ENCODE data around the gene SEPTIN11. TPM values are rescaled to one million over a fixed set of nuclear protein-coding genes. Genes with fewer than 3 reads are reported as not detected.

The SEPTIN11 gene
- polyA plus RNA-seq, 1 donor (not counting 4 experiments of a cell fraction or from before 2014, with no cell fraction given) = 99.3 TPM

- Histone ChIP-seq H3K27ac (ENCODE audit: control insufficient read depth, insufficient read depth, low read length) (no peak overlapping the region), H4K20me1 (ENCODE audit: control insufficient read depth, extremely low read depth, insufficient read depth, low read length) (no peaks in the 10 kb centered on the region), H3K4me3 (ENCODE audit: control insufficient read depth in 2 of 3, extremely low read depth in 1 of 3, insufficient read depth in 2 of 3, low read depth in 1 of 3, low read length in 3 of 3) (no peak overlapping the region), H3K4me2 (ENCODE audit: control insufficient read depth, extremely low read depth, insufficient read depth, low read depth, low read length) (no peak overlapping the region), H3K27me3 (ENCODE audit: control insufficient read depth, extremely low read depth, insufficient read depth, low read length) (no peaks in the 10 kb centered on the region), H3K9me3 (ENCODE audit: control insufficient read depth, low read depth, low read length) (no peaks in the 10 kb centered on the region), H3K9me1 (ENCODE audit: control insufficient read depth, extremely low read depth, insufficient read depth, low read length) (no peaks in the 10 kb centered on the region), H3K4me1 (ENCODE audit: control insufficient read depth, extremely low read depth, insufficient read depth, low read length) (no peaks in the 10 kb centered on the region), H3K79me2 (ENCODE audit: control insufficient read depth, insufficient read depth, low read length) (peaks cover 49% of the 10 kb centered on the region), H3K36me3 (ENCODE audit: control insufficient read depth in 2 of 2, extremely low read depth in 1 of 2, insufficient read depth in 2 of 2, low read length in 2 of 2) (peaks cover 3 to 4% of the 10 kb centered on the region in 2 experiments), H3K9ac (ENCODE audit: control insufficient read depth, extremely low read depth, insufficient read depth, low read length) (no peak overlapping the region), H2AFZ (ENCODE audit: control insufficient read depth, low read length) (no peak overlapping the region)
- TF ChIP-seq CTCF (optimal IDR thresholded peaks at IDR 0.05 in 1 of 3, IDR thresholded peaks at IDR 0.05 in 1 of 3, conservative IDR thresholded peaks at IDR 0.05 in 1 of 3; ENCODE audit: extremely low read depth in 1 of 3, insufficient read depth in 2 of 3, low read length in 3 of 3) (no peak), EZH2 (IDR thresholded peaks at IDR 0.05; ENCODE audit: low read length) (no peak)
- dilution Hi-C loops (cut with MboI; ENCODE audit: extremely low pct_ligation_motif_present, low sequenced_read_pairs) = no loop called here
- FAIRE-seq (no peak), DNase-seq (ENCODE audit: low read depth, low spot score) (no peak)
Measured at GRCh38 chr4:76969495-76969894, 19.9 kb downstream of the SEPTIN11 start.

GRCh38 chr4:76969941-76970529, 20.5 kb downstream of the SEPTIN11 start:
- no peaks in the 10 kb centered on the region for H3K27me3 ChIP-seq (ENCODE audit: control insufficient read depth, extremely low read depth, insufficient read depth, low read length)
- no peak overlapping the region for H3K4me2 ChIP-seq (ENCODE audit: control insufficient read depth, extremely low read depth, insufficient read depth, low read depth, low read length)
- no peaks in the 10 kb centered on the region for H3K4me1 ChIP-seq (ENCODE audit: control insufficient read depth, extremely low read depth, insufficient read depth, low read length)
- H3K36me3 ChIP-seq (ENCODE audit: control insufficient read depth in 2 of 2, extremely low read depth in 1 of 2, insufficient read depth in 2 of 2, low read length in 2 of 2) = peaks cover 3 to 4% of the 10 kb centered on the region in 2 experiments
- H3K27ac ChIP-seq (ENCODE audit: control insufficient read depth, insufficient read depth, low read length) = no peak overlapping the region
- peaks cover 44% of the 10 kb centered on the region for H3K79me2 ChIP-seq (ENCODE audit: control insufficient read depth, insufficient read depth, low read length)
- H3K4me3 ChIP-seq (ENCODE audit: control insufficient read depth in 2 of 3, extremely low read depth in 1 of 3, insufficient read depth in 2 of 3, low read depth in 1 of 3, low read length in 3 of 3) = no peak overlapping the region
- no peak overlapping the region for H2AFZ ChIP-seq (ENCODE audit: control insufficient read depth, low read length)
- no peak for DNase-seq (ENCODE audit: low read depth, low spot score)
- H3K9me1 ChIP-seq (ENCODE audit: control insufficient read depth, extremely low read depth, insufficient read depth, low read length) = no peaks in the 10 kb centered on the region
- dilution Hi-C loops (cut with MboI; ENCODE audit: extremely low pct_ligation_motif_present, low sequenced_read_pairs) = no loop called here
- no peak for TF ChIP-seq EZH2 (IDR thresholded peaks at IDR 0.05; ENCODE audit: low read length)
- no peak for TF ChIP-seq CTCF (optimal IDR thresholded peaks at IDR 0.05 in 1 of 3, IDR thresholded peaks at IDR 0.05 in 1 of 3, conservative IDR thresholded peaks at IDR 0.05 in 1 of 3; ENCODE audit: extremely low read depth in 1 of 3, insufficient read depth in 2 of 3, low read length in 3 of 3)
- no peaks in the 10 kb centered on the region for H3K9me3 ChIP-seq (ENCODE audit: control insufficient read depth, low read depth, low read length)
- no peak overlapping the region for H3K9ac ChIP-seq (ENCODE audit: control insufficient read depth, extremely low read depth, insufficient read depth, low read length)
- FAIRE-seq = no peak
- no peaks in the 10 kb centered on the region for H4K20me1 ChIP-seq (ENCODE audit: control insufficient read depth, extremely low read depth, insufficient read depth, low read length)

All from keratinocyte (primary cell).